HepG2 (cell line): ENCODE data around the gene HSCB. TPM values are rescaled to one million over a fixed set of nuclear protein-coding genes. Genes with fewer than 3 reads are reported as not detected.

ENCODE experiments used
- ADNP ChIP-seq: sonication (generic); formaldehyde crosslinking; IDR thresholded peaks from 2 replicates; pipeline ENCODE4 v1.4.0; 2020; ENCODE audit warnings: missing genetic modification reagents
- ARNT ChIP-seq: fragments of 450-650 bp; IDR thresholded peaks from 2 replicates; pipeline ENCODE4 v1.6.1; 2017
- DMAP1 ChIP-seq: IDR thresholded peaks from 2 replicates; pipeline ENCODE4 v1.6.1; 2016
- EED ChIP-seq: sonication (generic); formaldehyde crosslinking; IDR thresholded peaks from 2 replicates; pipeline ENCODE4 v1.5.0; 2020; ENCODE audit warnings: mild to moderate bottlenecking, missing genetic modification reagents
- FOSL2 ChIP-seq: sonication (generic); formaldehyde crosslinking; IDR thresholded peaks from 2 replicates; pipeline ENCODE4 v1.4.0; 2020; ENCODE audit warnings: missing genetic modification reagents
- GTF2F1 ChIP-seq: fragments of 150-350 bp; IDR thresholded peaks from 2 replicates; pipeline ENCODE4 v1.6.1; 2014; ENCODE audit warnings: low read length
- GZF1 ChIP-seq: sonication (generic); formaldehyde crosslinking; IDR thresholded peaks from 2 replicates; pipeline ENCODE4 v1.5.1; 2020; ENCODE audit warnings: mild to moderate bottlenecking, missing genetic modification reagents
- MBNL3 ChIP-seq: fragments of 250-450 bp; sonication (Bioruptor Pico); conservative IDR thresholded peaks from 2 replicates; pipeline ENCODE4 v1.8.0; 2022; ENCODE audit warnings: mild to moderate bottlenecking, inconsistent platforms
- NR2C2 ChIP-seq: sonication (generic); formaldehyde crosslinking; IDR thresholded peaks from 2 replicates; pipeline ENCODE4 v1.4.0; 2020; ENCODE audit warnings: missing genetic modification reagents, mild to moderate bottlenecking, moderate library complexity, borderline replicate concordance
- PHB2 ChIP-seq: fragments of 450-650 bp; IDR thresholded peaks from 2 replicates; pipeline ENCODE4 v1.6.1; 2018; ENCODE audit not compliant: partially characterized antibody
- POLR2G ChIP-seq: fragments of 200-400 bp; formaldehyde crosslinking; IDR thresholded peaks from 2 replicates; pipeline ENCODE4 v1.6.1; 2018; ENCODE audit warnings: mild to moderate bottlenecking, low read depth, low read length, moderate library complexity
- SAP130 ChIP-seq: IDR thresholded peaks from 2 replicates; pipeline ENCODE4 v1.6.1; 2016; ENCODE audit warnings: low read depth
- SP1 ChIP-seq, 2 experiments: fragments of 450-650 bp in 1 of 2; sonication (generic) in 1 of 2; formaldehyde crosslinking in 1 of 2; IDR thresholded peaks; 2 replicates each; pipeline versions ENCODE4 v1.4.0 to v1.6.1; 2016 to 2020; ENCODE audit warnings: missing genetic modification reagents in 1 of 2
- TCF12 ChIP-seq, 2 experiments: fragments of 450-650 bp in 1 of 2; sonication (generic) in 1 of 2; formaldehyde crosslinking in 1 of 2; IDR thresholded peaks; 2 replicates each; pipeline versions ENCODE4 v1.6.1 to v1.8.0; 2017 to 2022; ENCODE audit warnings: antibody characterized with exemption in 1 of 2, mild to moderate bottlenecking in 1 of 2, missing genetic modification reagents in 1 of 2, moderate library complexity in 1 of 2
- TMF1 ChIP-seq: sonication (generic); formaldehyde crosslinking; IDR thresholded peaks from 2 replicates; pipeline ENCODE4 v1.8.1; 2022; ENCODE audit warnings: low read depth, missing genetic modification reagents
- ZBTB7B ChIP-seq: sonication (generic); formaldehyde crosslinking; IDR thresholded peaks from 2 replicates; pipeline ENCODE4 v1.4.0; 2020; ENCODE audit warnings: missing genetic modification reagents
- ZC3H4 ChIP-seq: sonication (generic); formaldehyde crosslinking; IDR thresholded peaks from 2 replicates; pipeline ENCODE4 v1.4.0; 2020; ENCODE audit warnings: missing genetic modification reagents, borderline replicate concordance
- ZNF224 ChIP-seq: sonication (generic); formaldehyde crosslinking; IDR thresholded peaks from 2 replicates; pipeline ENCODE4 v1.5.0; 2020; ENCODE audit warnings: mild to moderate bottlenecking, missing genetic modification reagents
- ZNF383 ChIP-seq: sonication (generic); formaldehyde crosslinking; IDR thresholded peaks from 2 replicates; pipeline ENCODE4 v1.4.0; 2020; ENCODE audit warnings: missing genetic modification reagents, mild to moderate bottlenecking, borderline replicate concordance
- ZNF451 ChIP-seq: sonication (generic); formaldehyde crosslinking; IDR thresholded peaks from 2 replicates; pipeline ENCODE4 v1.5.0; 2020; ENCODE audit warnings: mild to moderate bottlenecking, missing genetic modification reagents
- ZNF580 ChIP-seq: IDR thresholded peaks from 2 replicates; pipeline ENCODE4 v1.6.1; 2016; ENCODE audit warnings: low read depth, borderline replicate concordance
- ZNF670 ChIP-seq: sonication (generic); formaldehyde crosslinking; IDR thresholded peaks from 2 replicates; pipeline ENCODE4 v1.8.0; 2022; ENCODE audit warnings: mild to moderate bottlenecking, missing genetic modification reagents, borderline replicate concordance
- ZSCAN21 ChIP-seq: sonication (generic); formaldehyde crosslinking; IDR thresholded peaks from 2 replicates; pipeline ENCODE4 v1.8.0; 2022; ENCODE audit warnings: mild to moderate bottlenecking, missing genetic modification reagents, moderate library complexity, borderline replicate concordance
- polyA plus RNA-seq, 8 experiments: library from polyadenylated mRNA; depleted of rRNA in 3 of 8; stranded (reverse) in 7 of 8; unstranded in 1 of 8; fragments of >200 nt; fragmentation: Illumina TruSeq in 4 of 8; extraction: Trizol in 4 of 8; gene quantifications; 2 replicates each; pipeline versions ENCODE4 v1.2.1 to v1.2.3, GENCODE V29; 2011 to 2016; ENCODE audit warnings: low read depth in 4 of 8, missing spikeins in 1 of 8, mixed read lengths in 1 of 8; ENCODE audit not compliant: insufficient read depth in 1 of 8
- total RNA-seq, 5 experiments: library from RNA; depleted of rRNA; stranded (reverse); fragments of >200 nt; fragmentation: Illumina TruSeq; extraction: Trizol; gene quantifications; 2 replicates each; pipeline ENCODE4 v1.2.3, GENCODE V29; 2016; ENCODE audit warnings: low read depth in 1 of 5

HSCB gene
- total and polyA plus RNA-seq, 2 of the 13 experiments (the other 11 are each of a cell fraction or from before 2014, with no cell fraction given): 15.4 to 20.9 TPM

DNA sequence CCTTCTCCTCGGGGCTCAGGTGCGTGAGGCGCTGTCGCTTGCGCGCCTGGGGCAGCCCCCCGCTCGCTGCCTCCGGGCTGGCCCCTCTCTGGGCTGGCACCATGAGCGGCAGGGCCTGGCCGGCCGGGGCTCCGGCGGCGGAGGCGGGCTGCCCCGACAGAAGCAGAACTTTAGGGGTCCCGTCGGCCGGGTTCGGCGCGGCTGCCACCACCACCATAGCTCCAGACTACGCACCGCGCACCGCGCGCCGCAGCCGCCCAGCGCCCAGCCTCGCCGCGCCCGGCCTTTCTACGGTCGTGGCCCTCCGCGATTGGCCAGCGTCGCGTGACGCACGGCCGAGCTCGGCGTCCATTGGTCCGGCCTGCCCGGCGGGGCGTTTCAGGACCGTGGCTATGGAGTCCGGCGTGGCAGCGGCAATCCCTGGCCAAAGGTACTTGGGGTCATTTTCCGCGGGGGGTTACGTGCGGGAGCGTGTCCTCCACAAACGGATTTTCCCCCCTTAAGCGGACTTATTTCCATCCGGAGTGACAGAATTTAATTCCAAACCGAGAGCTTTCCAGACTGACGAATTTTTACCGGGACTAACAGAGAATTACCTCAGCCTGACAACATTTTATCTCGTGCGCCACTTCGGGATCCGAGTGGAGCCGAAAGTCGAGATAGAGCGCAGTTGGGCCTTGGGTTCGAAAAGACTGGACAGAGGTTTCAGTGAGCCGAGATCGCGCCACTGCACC, 58.6 kb downstream of the HSCB start, which contains the start of gene XBP1 (continued):
- peak; percentile 84 for TF ChIP-seq NR2C2 (CRISPR knock-in tag)
- TF ChIP-seq MBNL3: no peak
- no peak for TF ChIP-seq PHB2
- TF ChIP-seq EED (CRISPR knock-in tag): peak; percentile 55; the same call in 1 of the 2 replicates
- TF ChIP-seq ZSCAN21 (CRISPR knock-in tag): peak; percentile 80
- peak; percentile 94 for TF ChIP-seq POLR2G
- no peak for TF ChIP-seq ZNF383 (CRISPR knock-in tag)
- TF ChIP-seq TCF12 (IDR thresholded peaks at IDR 0.05): no peak
- TF ChIP-seq TCF12 (CRISPR knock-in tag; IDR thresholded peaks at IDR 0.05): peak; percentile 76; the same call in 1 of the 2 replicates
- TF ChIP-seq GTF2F1: peak; percentile 91; the same call in 1 of the 2 replicates
- TF ChIP-seq SAP130 (CRISPR knock-in tag): peak; percentile 82
- peak; percentile 81 for TF ChIP-seq ZBTB7B (CRISPR knock-in tag)
- no peak for TF ChIP-seq SP1 (IDR thresholded peaks at IDR 0.05)
- peak; percentile 72 for TF ChIP-seq SP1 (CRISPR knock-in tag; IDR thresholded peaks at IDR 0.05)
- TF ChIP-seq TMF1: peak; percentile 90; the same call in 1 of the 2 replicates
- peak; percentile 87; the same call in 1 of the 2 replicates for TF ChIP-seq ZNF451 (CRISPR knock-in tag)
- TF ChIP-seq FOSL2: no peak
- TF ChIP-seq DMAP1 (CRISPR knock-in tag): peak; percentile 79
- TF ChIP-seq ZNF580 (CRISPR knock-in tag): 0 out of 2 replicates have a peak, but pooled peaks have one; percentile 47
- TF ChIP-seq ZNF224: no peak
- no peak for TF ChIP-seq ADNP
- TF ChIP-seq ZNF670 (CRISPR knock-in tag): peak; percentile 56; the same call in 1 of the 2 replicates
- TF ChIP-seq ARNT: no peak
- TF ChIP-seq GZF1 (CRISPR knock-in tag): 0 out of 2 replicates have a peak, but pooled peaks have one; percentile 53
- TF ChIP-seq ZC3H4: peak; percentile 79; the same call in 1 of the 2 replicates
- TF ChIP-seq, all 625 proteins: peak for 255
